ENCODE results near the gene CLP1. TPM values are rescaled to one million over a fixed set of nuclear protein-coding genes. Genes with fewer than 3 reads are reported as not detected.

The CLP1 gene
- polyA plus RNA-seq, 1 donor from 2014 or later, result 18.2 TPM

DNA sequence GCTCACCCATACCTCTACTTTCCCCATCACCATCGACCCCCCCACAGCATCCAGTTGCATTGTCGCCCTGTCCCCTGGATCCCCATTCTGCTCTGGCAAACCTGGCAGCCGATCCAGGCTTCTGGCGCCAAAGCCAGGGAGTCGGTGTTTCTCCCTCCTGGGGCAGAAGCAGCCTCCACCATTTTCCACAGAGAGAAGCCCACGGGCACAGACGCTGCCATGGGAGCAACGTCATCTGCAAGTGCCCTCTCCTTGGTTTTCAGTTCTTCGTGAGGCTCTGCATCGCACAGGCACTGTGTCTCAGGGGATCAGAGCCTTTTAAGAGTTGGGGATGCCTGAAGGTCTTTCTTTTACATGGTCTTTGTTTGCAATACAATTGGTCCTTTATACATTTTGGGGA lies 10.2 kb upstream of the CLP1 start:
- Histone ChIP-seq H3K36me3 (ENCODE audit: insufficient read depth, low read length) (no peaks in the 10 kb centered on the region), H3K9me3 (ENCODE audit: low read length) (no peaks in the 10 kb centered on the region), H3K27me3 (ENCODE audit: insufficient read depth, low read depth, low read length) (no peaks in the 10 kb centered on the region), H3K79me2 (replicated peaks; ENCODE audit: insufficient read depth, low read length) (peaks cover 9% of the 10 kb centered on the region), H3K4me3 (ENCODE audit: low read length) (peak overlapping the region; percentile 76), H3F3A (ENCODE audit: insufficient read depth, low read length, poor library complexity, severe bottlenecking) (no peaks in the 10 kb centered on the region), H4K20me1 (ENCODE audit: insufficient read depth) (no peaks in the 10 kb centered on the region), H3K27ac (ENCODE audit: low read length) (peak overlapping the region; percentile 94), H3K4me2 (ENCODE audit: low read length) (peak overlapping the region; percentile 97), H3K9me2 (ENCODE audit: insufficient read depth, low read length) (no peaks in the 10 kb centered on the region), H2AFZ (ENCODE audit: low read depth, low read length) (no peak overlapping the region), H3K9ac (ENCODE audit: low read length) (peak overlapping the region; percentile 97)
- TF ChIP-seq RAD21 (conservative IDR thresholded peaks at IDR 0.05) (no peak), EZH2 (IDR thresholded peaks at IDR 0.05; ENCODE audit: borderline replicate concordance, insufficient read depth, low read length, poor library complexity, severe bottlenecking) (no peak), SMC3 (conservative IDR thresholded peaks at IDR 0.05; ENCODE audit: poor library complexity) (no peak), TAF1 (IDR thresholded peaks at IDR 0.05; ENCODE audit: low read depth) (no peak), POLR2AphosphoS5 (IDR thresholded peaks at IDR 0.05) (no peak)

DNA sequence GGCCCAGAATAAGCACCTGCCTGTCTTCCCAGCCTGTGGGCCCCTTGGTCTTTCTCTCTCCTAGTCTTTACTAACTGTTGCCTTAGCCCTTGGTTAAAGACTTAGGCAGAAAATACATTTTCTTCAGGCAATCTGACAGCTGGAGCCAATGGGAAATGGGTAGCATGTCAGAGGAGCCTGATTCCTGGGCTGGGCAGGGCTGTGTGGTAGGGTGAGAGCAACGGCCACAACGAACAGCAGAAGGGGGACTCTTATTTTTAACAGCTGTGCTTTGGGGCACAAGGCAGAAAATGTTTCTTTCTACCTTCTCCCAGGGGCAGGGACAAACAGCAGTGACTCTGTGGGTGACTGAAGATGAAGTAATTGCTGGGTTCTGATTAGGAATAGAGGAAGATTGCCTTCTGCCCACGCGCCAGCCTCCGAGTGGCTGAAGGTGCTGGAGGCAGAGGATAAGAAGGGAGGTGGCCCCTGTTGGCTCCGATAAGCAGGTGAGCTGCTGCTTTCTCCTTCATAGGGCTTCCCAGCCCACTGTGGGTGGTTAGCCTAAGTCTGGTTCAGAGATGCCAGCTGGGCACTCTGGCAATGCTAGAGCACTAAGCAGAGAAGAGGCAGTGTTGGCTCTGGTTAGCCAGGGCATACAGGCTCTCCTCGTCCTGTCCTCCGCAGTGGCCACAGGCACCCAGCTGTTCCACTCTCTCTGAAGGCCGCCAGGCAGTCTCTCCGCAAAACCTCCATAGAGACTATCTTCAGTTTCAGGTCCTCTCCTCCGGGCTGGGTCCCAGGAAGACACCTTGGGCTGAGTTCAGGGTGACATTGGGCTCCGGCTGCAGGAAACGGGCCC lies 9.4 kb upstream of the CLP1 start:
- H3K9me3 ChIP-seq (ENCODE audit: low read length), result no peaks in the 10 kb centered on the region
- H3K79me2 ChIP-seq (replicated peaks; ENCODE audit: insufficient read depth, low read length), result peaks cover 9% of the 10 kb centered on the region
- H3K27me3 ChIP-seq (ENCODE audit: insufficient read depth, low read depth, low read length), result no peaks in the 10 kb centered on the region
- peak overlapping the region; percentile 97 for H3K4me2 ChIP-seq (ENCODE audit: low read length)
- peak overlapping the region; percentile 76 for H3K4me3 ChIP-seq (ENCODE audit: low read length)
- no peaks in the 10 kb centered on the region for H4K20me1 ChIP-seq (ENCODE audit: insufficient read depth)
- H3K9ac ChIP-seq (ENCODE audit: low read length), result peak overlapping the region; percentile 97
- peak overlapping the region; percentile 94 for H3K27ac ChIP-seq (ENCODE audit: low read length)
- no peaks in the 10 kb centered on the region for H3K9me2 ChIP-seq (ENCODE audit: insufficient read depth, low read length)
- H3K36me3 ChIP-seq (ENCODE audit: insufficient read depth, low read length), result no peaks in the 10 kb centered on the region
- TF ChIP-seq, protein P1, sequence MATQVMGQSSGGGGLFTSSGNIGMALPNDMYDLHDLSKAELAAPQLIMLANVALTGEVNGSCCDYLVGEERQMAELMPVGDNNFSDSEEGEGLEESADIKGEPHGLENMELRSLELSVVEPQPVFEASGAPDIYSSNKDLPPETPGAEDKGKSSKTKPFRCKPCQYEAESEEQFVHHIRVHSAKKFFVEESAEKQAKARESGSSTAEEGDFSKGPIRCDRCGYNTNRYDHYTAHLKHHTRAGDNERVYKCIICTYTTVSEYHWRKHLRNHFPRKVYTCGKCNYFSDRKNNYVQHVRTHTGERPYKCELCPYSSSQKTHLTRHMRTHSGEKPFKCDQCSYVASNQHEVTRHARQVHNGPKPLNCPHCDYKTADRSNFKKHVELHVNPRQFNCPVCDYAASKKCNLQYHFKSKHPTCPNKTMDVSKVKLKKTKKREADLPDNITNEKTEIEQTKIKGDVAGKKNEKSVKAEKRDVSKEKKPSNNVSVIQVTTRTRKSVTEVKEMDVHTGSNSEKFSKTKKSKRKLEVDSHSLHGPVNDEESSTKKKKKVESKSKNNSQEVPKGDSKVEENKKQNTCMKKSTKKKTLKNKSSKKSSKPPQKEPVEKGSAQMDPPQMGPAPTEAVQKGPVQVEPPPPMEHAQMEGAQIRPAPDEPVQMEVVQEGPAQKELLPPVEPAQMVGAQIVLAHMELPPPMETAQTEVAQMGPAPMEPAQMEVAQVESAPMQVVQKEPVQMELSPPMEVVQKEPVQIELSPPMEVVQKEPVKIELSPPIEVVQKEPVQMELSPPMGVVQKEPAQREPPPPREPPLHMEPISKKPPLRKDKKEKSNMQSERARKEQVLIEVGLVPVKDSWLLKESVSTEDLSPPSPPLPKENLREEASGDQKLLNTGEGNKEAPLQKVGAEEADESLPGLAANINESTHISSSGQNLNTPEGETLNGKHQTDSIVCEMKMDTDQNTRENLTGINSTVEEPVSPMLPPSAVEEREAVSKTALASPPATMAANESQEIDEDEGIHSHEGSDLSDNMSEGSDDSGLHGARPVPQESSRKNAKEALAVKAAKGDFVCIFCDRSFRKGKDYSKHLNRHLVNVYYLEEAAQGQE (IDR thresholded peaks at IDR 0.05; ENCODE audit: borderline replicate concordance), result no peak
- TF ChIP-seq POLR2AphosphoS5 (IDR thresholded peaks at IDR 0.05), result peak; percentile 8
- TF ChIP-seq, protein P2, sequence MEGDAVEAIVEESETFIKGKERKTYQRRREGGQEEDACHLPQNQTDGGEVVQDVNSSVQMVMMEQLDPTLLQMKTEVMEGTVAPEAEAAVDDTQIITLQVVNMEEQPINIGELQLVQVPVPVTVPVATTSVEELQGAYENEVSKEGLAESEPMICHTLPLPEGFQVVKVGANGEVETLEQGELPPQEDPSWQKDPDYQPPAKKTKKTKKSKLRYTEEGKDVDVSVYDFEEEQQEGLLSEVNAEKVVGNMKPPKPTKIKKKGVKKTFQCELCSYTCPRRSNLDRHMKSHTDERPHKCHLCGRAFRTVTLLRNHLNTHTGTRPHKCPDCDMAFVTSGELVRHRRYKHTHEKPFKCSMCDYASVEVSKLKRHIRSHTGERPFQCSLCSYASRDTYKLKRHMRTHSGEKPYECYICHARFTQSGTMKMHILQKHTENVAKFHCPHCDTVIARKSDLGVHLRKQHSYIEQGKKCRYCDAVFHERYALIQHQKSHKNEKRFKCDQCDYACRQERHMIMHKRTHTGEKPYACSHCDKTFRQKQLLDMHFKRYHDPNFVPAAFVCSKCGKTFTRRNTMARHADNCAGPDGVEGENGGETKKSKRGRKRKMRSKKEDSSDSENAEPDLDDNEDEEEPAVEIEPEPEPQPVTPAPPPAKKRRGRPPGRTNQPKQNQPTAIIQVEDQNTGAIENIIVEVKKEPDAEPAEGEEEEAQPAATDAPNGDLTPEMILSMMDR (IDR thresholded peaks at IDR 0.05; ENCODE audit: poor library complexity, severe bottlenecking), result no peak
- TF ChIP-seq TAF1 (IDR thresholded peaks at IDR 0.05; ENCODE audit: low read depth), result peak; percentile 22
- TF ChIP-seq RAD21 (conservative IDR thresholded peaks at IDR 0.05), result no peak
- peak overlapping the region; percentile 51 for H2AFZ ChIP-seq (ENCODE audit: low read depth, low read length)
- H3F3A ChIP-seq (ENCODE audit: insufficient read depth, low read length, poor library complexity, severe bottlenecking), result no peaks in the 10 kb centered on the region
